ENCODE results near the gene SUPT3H. TPM values are rescaled to one million over a fixed set of nuclear protein-coding genes. Genes with fewer than 3 reads are reported as not detected.

SUPT3H gene
- total RNA-seq, 3 donors from 2014 or later (not counting 1 experiment from before 2014, with no cell fraction given), result 7.3 to 10.9 (median 9.9) TPM

DNA sequence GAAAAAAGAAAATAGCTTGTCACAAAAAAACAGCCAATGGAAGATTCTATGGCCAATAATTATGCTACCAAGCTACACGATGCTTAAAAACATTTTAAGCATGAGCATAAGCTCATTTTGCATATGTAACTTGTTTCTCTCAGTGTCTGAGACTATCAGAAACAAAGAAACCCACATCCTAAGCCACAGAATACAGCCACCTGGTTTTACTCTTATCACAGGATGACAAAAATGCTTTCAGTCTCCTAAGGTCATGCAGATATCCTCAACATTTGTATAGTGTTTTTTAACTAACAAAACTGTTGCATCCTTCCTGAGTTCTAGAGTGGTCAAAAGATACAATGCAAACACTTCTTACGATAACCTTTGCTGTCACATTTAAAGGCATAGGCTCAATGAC lies 221.7 kb downstream of the SUPT3H start:
- no peaks in the 10 kb centered on the region for H3K36me3 ChIP-seq (ENCODE audit: control insufficient read depth, insufficient read depth, low read length)
- TF ChIP-seq, protein P1, sequence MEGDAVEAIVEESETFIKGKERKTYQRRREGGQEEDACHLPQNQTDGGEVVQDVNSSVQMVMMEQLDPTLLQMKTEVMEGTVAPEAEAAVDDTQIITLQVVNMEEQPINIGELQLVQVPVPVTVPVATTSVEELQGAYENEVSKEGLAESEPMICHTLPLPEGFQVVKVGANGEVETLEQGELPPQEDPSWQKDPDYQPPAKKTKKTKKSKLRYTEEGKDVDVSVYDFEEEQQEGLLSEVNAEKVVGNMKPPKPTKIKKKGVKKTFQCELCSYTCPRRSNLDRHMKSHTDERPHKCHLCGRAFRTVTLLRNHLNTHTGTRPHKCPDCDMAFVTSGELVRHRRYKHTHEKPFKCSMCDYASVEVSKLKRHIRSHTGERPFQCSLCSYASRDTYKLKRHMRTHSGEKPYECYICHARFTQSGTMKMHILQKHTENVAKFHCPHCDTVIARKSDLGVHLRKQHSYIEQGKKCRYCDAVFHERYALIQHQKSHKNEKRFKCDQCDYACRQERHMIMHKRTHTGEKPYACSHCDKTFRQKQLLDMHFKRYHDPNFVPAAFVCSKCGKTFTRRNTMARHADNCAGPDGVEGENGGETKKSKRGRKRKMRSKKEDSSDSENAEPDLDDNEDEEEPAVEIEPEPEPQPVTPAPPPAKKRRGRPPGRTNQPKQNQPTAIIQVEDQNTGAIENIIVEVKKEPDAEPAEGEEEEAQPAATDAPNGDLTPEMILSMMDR (IDR thresholded peaks at IDR 0.05), result no peak
- Mint-ChIP-seq H3K27me3 (ENCODE audit: low read depth in 2 of 2) (no peaks in the 10 kb centered on the region), H3K4me1 (peaks cover 8% of the 10 kb centered on the region in 2 donors), H3K36me3 (no peaks in the 10 kb centered on the region), H3K9me3 (peaks cover 0 to 2% of the 10 kb centered on the region in 2 donors), H3K27ac (peak overlapping the region in 1 of 2 donors; percentile 24), H3K4me3 (no peak overlapping the region)
- H3K27me3 ChIP-seq (ENCODE audit: control insufficient read depth, insufficient read depth, low read length), result no peaks in the 10 kb centered on the region
- H3K9me3 ChIP-seq (ENCODE audit: control insufficient read depth, insufficient read depth, low read length), result no peaks in the 10 kb centered on the region
- no peak overlapping the region for H3K27ac ChIP-seq (ENCODE audit: low read length)
- 0% methylated on average over 1 of the region's 2 CpGs for WGBS (ENCODE audit: insufficient coverage)
- H3K4me3 ChIP-seq (ENCODE audit: low read length), result no peak overlapping the region
- ATAC-seq (peak; percentile 61 to 89 (median 85)), DNase-seq (peak in 1 of 2 donors; percentile 63)
- intact Hi-C loops (cut with micrococcal nuclease), result no loop called here
- no peaks in the 10 kb centered on the region for H3K4me1 ChIP-seq (ENCODE audit: control insufficient read depth, insufficient read depth, low read length)

GRCh38 chr6:45155341-45155894 lies 222.3 kb downstream of the SUPT3H start:
- intact Hi-C loops (cut with micrococcal nuclease), result no loop called here
- H3K27me3 ChIP-seq (ENCODE audit: control insufficient read depth, insufficient read depth, low read length), result no peaks in the 10 kb centered on the region
- no peaks in the 10 kb centered on the region for H3K4me1 ChIP-seq (ENCODE audit: control insufficient read depth, insufficient read depth, low read length)
- no peak overlapping the region for H3K4me3 ChIP-seq (ENCODE audit: low read length)
- ATAC-seq (no peak), DNase-seq (no peak)
- H3K4me1 Mint-ChIP-seq, result peaks cover 8% of the 10 kb centered on the region in 2 donors
- no peak overlapping the region for H3K27ac Mint-ChIP-seq
- no peaks in the 10 kb centered on the region for H3K9me3 ChIP-seq (ENCODE audit: control insufficient read depth, insufficient read depth, low read length)
- no peaks in the 10 kb centered on the region for H3K27me3 Mint-ChIP-seq (ENCODE audit: low read depth in 2 of 2)
- H3K36me3 ChIP-seq (ENCODE audit: control insufficient read depth, insufficient read depth, low read length), result no peaks in the 10 kb centered on the region
- no peaks in the 10 kb centered on the region for H3K36me3 Mint-ChIP-seq
- no peak overlapping the region for H3K4me3 Mint-ChIP-seq
- peaks cover 0 to 2% of the 10 kb centered on the region in 2 donors for H3K9me3 Mint-ChIP-seq
- TF ChIP-seq, protein P1 (IDR thresholded peaks at IDR 0.05), result no peak
- H3K27ac ChIP-seq (ENCODE audit: low read length), result no peak overlapping the region
- WGBS (ENCODE audit: insufficient coverage), result 86% methylated on average over 1 of the region's 2 CpGs

- TF ChIP-seq, protein P1 (IDR thresholded peaks at IDR 0.05), result no peak
- Histone ChIP-seq H3K4me1 (ENCODE audit: control insufficient read depth, insufficient read depth, low read length) (no peaks in the 10 kb centered on the region), H3K27ac (ENCODE audit: low read length) (no peak overlapping the region), H3K36me3 (ENCODE audit: control insufficient read depth, insufficient read depth, low read length) (no peaks in the 10 kb centered on the region), H3K27me3 (ENCODE audit: control insufficient read depth, insufficient read depth, low read length) (no peaks in the 10 kb centered on the region), H3K4me3 (ENCODE audit: low read length) (no peak overlapping the region), H3K9me3 (ENCODE audit: control insufficient read depth, insufficient read depth, low read length) (no peaks in the 10 kb centered on the region)
- no peaks in the 10 kb centered on the region for H3K36me3 Mint-ChIP-seq
- H3K4me3 Mint-ChIP-seq, result no peak overlapping the region
- H3K9me3 Mint-ChIP-seq, result peaks cover 0 to 2% of the 10 kb centered on the region in 2 donors
- DNase-seq, result no peak
- no peak overlapping the region for H3K27ac Mint-ChIP-seq
- no peaks in the 10 kb centered on the region for H3K27me3 Mint-ChIP-seq (ENCODE audit: low read depth in 2 of 2)
- ATAC-seq, result no peak
- intact Hi-C loops (cut with micrococcal nuclease), result no loop called here
- H3K4me1 Mint-ChIP-seq, result peaks cover 8% of the 10 kb centered on the region in 2 donors
- 92% methylated on average over 3 of the region's 3 CpGs for WGBS (ENCODE audit: insufficient coverage)
Observed at GRCh38 chr6:45154679-45155078, 223.1 kb downstream of the SUPT3H start.
